Activated naive CD8-positive, alpha-beta T cell (primary cell): ENCODE data around the gene CCDC158.

Source experiments
- H3K27ac Mint-ChIP-seq: one replicate; pipeline ENCODE4 v1.8.0; 2021; ENCODE audit warnings: mixed read lengths
- H3K27me3 Mint-ChIP-seq: one replicate; pipeline ENCODE4 v1.8.0; 2021; ENCODE audit warnings: mixed read lengths
- H3K36me3 Mint-ChIP-seq: one replicate; pipeline ENCODE4 v1.8.0; 2021; ENCODE audit warnings: mixed read lengths
- H3K4me1 Mint-ChIP-seq: one replicate; pipeline ENCODE4 v1.8.0; 2021; ENCODE audit warnings: low read depth, mixed read lengths
- H3K4me3 Mint-ChIP-seq: one replicate; pipeline ENCODE4 v1.8.0; 2021; ENCODE audit warnings: mild to moderate bottlenecking, mixed read lengths
- H3K9me3 Mint-ChIP-seq: one replicate; pipeline ENCODE4 v1.8.0; 2021; ENCODE audit warnings: low read depth, mixed read lengths

Gene CCDC158

DNA sequence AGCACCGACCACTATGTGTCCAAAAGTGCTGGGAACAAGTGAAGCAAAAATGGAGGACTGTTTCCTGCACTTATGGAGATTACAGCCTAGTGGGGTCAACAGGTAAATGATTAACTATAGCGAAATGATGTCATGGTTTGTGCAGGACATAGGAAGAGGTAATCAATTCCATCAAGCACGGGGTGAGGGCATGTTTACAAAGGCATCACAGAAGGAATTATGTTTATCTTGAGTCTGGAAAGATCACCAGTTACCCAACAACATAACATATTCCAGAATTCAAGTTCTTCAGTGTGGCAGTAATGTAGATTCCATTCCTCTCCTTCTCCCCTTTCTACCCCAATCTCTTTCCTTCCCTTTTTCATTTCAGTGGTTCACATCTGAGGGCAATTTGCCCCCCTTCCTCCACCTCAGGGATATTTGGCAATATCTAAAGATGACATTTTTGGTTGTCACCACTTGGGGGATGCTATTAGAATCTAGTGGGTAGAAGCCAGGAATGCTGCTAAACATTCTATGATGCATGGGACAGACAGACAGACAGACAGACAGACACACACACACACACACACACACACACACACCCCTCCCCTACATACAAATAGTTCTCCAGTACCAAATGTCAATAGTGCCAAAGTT lies 145.3 kb downstream of the CCDC158 start:
- Mint-ChIP-seq H3K27ac (no peak overlapping the region), H3K4me1 (no peaks in the 10 kb centered on the region), H3K36me3 (no peaks in the 10 kb centered on the region), H3K4me3 (no peak overlapping the region), H3K9me3 (no peaks in the 10 kb centered on the region), H3K27me3 (peaks cover 2% of the 10 kb centered on the region)

DNA sequence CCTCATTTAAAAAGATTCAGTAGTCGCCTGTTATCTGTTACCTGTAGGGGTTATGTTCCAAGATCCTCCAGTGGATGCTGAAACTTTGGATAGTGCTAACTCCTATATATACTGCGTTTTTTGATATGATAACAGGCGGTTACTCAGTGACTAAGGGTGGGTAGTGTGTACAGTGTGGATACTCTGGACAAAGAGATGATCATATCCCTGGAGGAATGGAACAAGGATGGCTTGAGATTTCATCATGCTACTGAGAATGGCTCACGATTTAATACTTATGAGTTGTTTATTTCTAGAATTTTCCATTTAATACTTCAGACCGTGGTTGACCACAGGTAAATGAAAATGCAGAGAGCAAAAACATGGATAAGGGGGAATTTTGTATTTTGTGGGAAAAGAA lies 147.9 kb downstream of the CCDC158 start:
- Mint-ChIP-seq H3K27ac (no peak overlapping the region), H3K4me3 (no peak overlapping the region), H3K27me3 (peaks cover 2% of the 10 kb centered on the region), H3K4me1 (no peaks in the 10 kb centered on the region), H3K9me3 (no peaks in the 10 kb centered on the region), H3K36me3 (no peaks in the 10 kb centered on the region)

DNA sequence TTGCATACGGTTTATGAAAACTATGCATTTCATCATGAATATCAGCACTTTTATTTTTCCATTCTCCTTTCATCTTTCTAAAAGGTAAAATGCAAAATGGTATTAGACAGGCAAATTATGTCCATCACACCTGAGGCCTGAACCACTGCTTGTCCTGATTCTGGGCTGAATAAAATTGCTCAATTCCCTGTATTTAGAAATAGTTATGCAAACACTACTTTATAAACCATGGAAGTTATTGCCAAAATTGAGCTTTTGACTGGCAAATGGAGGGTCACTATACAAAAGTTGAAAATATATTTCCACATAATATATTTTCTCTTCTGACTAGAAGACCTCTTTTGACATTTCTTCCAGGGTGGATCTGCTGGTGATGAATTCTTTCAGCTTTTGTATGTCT lies 148.4 kb downstream of the CCDC158 start:
- H3K36me3 Mint-ChIP-seq: no peaks in the 10 kb centered on the region
- peaks cover 2% of the 10 kb centered on the region for H3K27me3 Mint-ChIP-seq
- no peaks in the 10 kb centered on the region for H3K4me1 Mint-ChIP-seq
- H3K9me3 Mint-ChIP-seq: no peaks in the 10 kb centered on the region
- H3K4me3 Mint-ChIP-seq: no peak overlapping the region
- H3K27ac Mint-ChIP-seq: no peak overlapping the region

DNA sequence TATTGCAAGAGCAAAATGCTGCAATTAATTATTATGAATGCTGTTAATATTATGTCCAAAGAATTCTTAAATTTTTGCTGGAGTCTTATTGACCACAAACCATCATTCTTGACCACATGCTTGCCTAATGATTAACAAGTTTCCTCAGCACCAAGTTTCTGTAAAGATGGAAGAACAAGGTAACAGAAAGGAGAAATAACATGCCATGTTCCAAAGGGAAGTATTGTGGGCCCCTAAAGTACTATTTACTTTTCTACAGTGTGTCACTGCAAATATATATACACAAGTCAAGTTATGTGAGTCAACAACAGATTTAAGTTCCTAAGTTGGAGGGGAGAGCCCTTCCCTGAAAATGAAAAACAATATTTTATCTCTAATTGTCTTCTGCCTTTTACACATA lies 148.9 kb downstream of the CCDC158 start:
- H3K4me3 Mint-ChIP-seq: no peak overlapping the region
- H3K4me1 Mint-ChIP-seq: no peaks in the 10 kb centered on the region
- no peak overlapping the region for H3K27ac Mint-ChIP-seq
- H3K36me3 Mint-ChIP-seq: no peaks in the 10 kb centered on the region
- H3K27me3 Mint-ChIP-seq: peaks cover 2% of the 10 kb centered on the region
- no peaks in the 10 kb centered on the region for H3K9me3 Mint-ChIP-seq

DNA sequence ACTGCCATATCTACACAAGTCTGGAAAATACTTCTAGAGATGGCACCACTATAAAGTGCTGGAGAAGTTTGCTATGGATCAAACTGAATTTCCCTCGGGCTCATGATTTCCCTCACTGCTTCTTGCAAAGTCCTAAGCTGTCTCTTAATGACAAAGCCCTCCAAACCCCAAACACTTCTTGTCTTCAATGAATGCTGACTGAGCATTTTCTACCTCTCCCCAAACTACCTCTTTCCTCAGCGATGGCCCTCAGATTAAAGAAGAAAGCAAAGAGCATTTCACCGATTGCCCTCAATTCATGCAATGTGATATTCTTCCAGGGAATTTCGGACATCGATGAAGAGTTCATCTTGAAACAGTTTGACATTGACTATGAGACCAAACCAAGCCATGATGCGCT lies 149.7 kb downstream of the CCDC158 start:
- H3K27ac Mint-ChIP-seq: no peak overlapping the region
- no peaks in the 10 kb centered on the region for H3K4me1 Mint-ChIP-seq
- peaks cover 2% of the 10 kb centered on the region for H3K27me3 Mint-ChIP-seq
- H3K9me3 Mint-ChIP-seq: no peaks in the 10 kb centered on the region
- H3K4me3 Mint-ChIP-seq: no peak overlapping the region
- H3K36me3 Mint-ChIP-seq: no peaks in the 10 kb centered on the region

DNA sequence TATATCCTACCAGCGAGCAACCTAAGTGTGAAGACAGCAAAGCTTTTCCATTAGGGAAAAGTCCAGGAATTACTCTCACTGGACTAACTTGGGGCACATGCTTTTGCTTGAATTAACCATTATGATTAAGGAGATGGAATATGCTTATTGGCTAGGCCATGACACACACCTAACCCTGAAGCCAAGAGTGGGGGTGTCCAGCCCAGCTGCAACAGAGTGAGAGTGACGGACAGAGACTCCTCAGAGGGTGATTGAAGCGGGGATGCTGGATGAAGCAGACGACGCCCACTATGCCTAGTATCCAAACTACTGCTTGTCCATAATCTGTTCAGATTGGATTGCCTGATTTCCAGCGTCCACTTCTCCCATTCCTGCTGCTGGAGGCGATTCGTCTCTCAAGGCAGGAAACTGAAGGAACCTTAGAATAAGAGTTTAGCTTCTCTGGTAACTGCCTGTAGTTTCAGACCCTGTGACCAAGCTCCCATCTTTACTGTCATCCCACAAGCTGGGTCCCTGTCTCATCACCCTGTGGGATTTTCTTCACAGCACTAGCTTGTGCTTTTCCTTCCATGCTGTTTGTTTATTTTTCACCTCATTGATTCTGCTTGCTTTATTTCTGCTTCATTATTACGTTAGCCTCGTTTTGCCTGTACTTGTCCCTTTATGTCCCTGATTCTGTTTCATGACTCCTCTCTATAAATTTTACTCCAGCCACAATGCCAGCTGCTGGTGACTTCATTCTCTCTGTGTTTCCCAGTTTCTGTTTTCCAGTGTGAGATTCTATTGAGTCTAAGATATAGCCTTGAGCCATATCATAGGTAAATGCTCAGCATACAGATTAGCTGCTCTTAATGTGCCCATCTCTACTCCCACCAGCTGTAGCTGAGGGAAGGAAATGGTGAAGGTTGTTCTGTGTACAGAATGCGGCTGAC lies 150.4 kb downstream of the CCDC158 start:
- Mint-ChIP-seq H3K9me3 (no peaks in the 10 kb centered on the region), H3K27me3 (peaks cover 2% of the 10 kb centered on the region), H3K4me1 (no peaks in the 10 kb centered on the region), H3K27ac (no peak overlapping the region), H3K36me3 (no peaks in the 10 kb centered on the region), H3K4me3 (no peak overlapping the region)

DNA sequence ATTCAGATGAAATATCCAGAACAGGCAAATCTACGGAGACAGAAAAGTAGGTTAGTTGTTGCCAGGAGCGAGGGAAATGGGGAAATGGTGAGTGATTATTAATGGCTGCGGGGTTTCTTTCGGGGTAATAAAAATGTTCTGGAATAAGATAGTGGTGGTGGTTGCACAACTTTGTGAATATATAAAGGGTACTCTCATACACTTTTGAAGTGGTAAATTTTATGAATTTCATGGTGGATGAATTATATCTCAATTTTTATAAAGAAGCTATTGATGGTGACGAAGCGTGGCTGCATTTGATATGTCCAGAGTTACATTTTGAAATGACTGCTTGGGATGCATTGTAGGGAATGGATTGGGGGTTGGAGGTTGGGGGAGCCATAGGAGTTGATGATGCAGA lies 153.1 kb downstream of the CCDC158 start:
- Mint-ChIP-seq H3K27ac (no peak overlapping the region), H3K4me3 (no peak overlapping the region), H3K27me3 (no peaks in the 10 kb centered on the region), H3K4me1 (no peaks in the 10 kb centered on the region), H3K9me3 (no peaks in the 10 kb centered on the region), H3K36me3 (no peaks in the 10 kb centered on the region)

DNA sequence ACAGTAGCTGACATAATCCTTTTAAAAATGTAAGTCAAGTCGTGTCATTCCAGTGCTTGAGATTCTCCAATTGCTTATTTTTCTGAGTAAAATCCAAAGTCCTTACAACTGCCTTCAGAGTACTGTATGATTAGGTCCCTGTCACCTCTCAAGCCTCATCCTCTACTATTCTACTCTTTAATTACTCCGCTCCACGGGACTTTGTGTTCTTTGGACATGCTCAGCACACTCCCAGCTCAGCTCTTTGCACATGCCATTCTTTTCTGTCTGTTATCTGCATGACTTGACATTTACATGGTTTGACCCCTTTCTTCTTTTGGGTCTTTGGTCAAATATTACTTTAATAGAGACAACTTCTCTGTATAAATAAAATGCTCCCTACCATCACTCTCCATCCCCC lies 154.3 kb downstream of the CCDC158 start:
- no peak overlapping the region for H3K4me3 Mint-ChIP-seq
- H3K27me3 Mint-ChIP-seq: no peaks in the 10 kb centered on the region
- H3K4me1 Mint-ChIP-seq: no peaks in the 10 kb centered on the region
- H3K36me3 Mint-ChIP-seq: no peaks in the 10 kb centered on the region
- no peaks in the 10 kb centered on the region for H3K9me3 Mint-ChIP-seq
- H3K27ac Mint-ChIP-seq: no peak overlapping the region

DNA sequence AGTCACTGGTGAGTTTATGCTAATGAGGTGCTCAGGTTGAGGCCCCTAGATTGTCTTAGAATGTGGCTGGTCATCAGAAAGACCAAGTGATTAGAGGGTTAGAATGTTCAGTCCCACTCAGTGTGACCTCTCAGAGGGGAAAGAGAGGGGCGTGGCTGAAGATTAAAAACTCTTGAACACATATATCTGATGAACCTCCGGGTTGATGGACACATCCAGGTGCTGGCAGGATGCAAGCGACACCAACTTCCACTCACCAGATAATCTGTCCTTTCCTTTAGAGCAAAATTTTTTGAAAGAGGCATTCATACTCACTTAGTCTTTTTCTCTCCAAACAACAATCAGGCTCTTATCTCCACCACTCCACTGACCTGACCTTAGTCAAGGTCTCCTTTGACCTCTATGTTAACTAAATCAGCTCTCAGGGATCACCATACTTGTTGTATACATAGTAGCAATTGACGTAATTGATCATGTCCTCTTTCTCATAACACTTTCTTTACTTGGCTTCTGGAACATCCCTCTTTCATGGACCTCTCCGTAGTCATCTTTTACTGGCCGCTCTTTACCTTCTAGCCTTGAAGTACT lies 155.2 kb downstream of the CCDC158 start:
- Mint-ChIP-seq H3K9me3 (no peaks in the 10 kb centered on the region), H3K4me1 (no peaks in the 10 kb centered on the region), H3K4me3 (no peak overlapping the region), H3K27ac (no peak overlapping the region), H3K27me3 (no peaks in the 10 kb centered on the region), H3K36me3 (no peaks in the 10 kb centered on the region)
